Heart left ventricle (tissue), 13 donors: ENCODE measurements around the gene PHC3.

Experiments used
- POLR2A ChIP-seq, 2 donors: fragments of 450-650 bp; IDR thresholded peaks; one replicate each; pipeline ENCODE4 v1.6.1; 2017; ENCODE audit warnings: antibody characterized with exemption in 2 of 2, mild to moderate bottlenecking in 2 of 2, moderate library complexity in 2 of 2
- TF ChIP-seq, protein P1 (sequence below), 12 donors: fragments of 200-600 bp; sonication (generic) in 4 of 12; IDR thresholded peaks; one replicate each; pipeline versions ENCODE4 v1.5.0 to v1.8.0; 2018 to 2022; ENCODE audit warnings: antibody characterized with exemption in 12 of 12, mild to moderate bottlenecking in 5 of 12
- donor health status: ischemic (EF 13 %, LVEDD 7.1; RV severe dilation, severe dysfunction).
- donor health status: DM: no; HTN: yes; CAD: no.
- donor health status: DM: no; HTN: no; CAD: no.
- donor health status: ischemic (EF 25% LVEDD 6.9; RV normal size, moderate dysfunction).
- donor health status: ischemic (EF 25% LVEDD 5.7; RV mildly dilated, moderate dysfunction).
- donor health status: ischemic (EF 35%, LVEDD 5.7; RV mildly dilated, moderate dysfunction).
- donor health status: nonischemic (EF 11% LVEDD 7.7; RV severe dilation, severe dysfunction).
- donor health status: DM: yes; HTN: yes; CAD: no.
- donor health status: PGD.
- donor health status: ischemic (EF 29% LVEDD 5.4; RV normal size, mild dysfunction).
- donor health status: nonischemic (EF 23%, LVEDD 6.1; RV moderate dilation, normal function).

DNA sequence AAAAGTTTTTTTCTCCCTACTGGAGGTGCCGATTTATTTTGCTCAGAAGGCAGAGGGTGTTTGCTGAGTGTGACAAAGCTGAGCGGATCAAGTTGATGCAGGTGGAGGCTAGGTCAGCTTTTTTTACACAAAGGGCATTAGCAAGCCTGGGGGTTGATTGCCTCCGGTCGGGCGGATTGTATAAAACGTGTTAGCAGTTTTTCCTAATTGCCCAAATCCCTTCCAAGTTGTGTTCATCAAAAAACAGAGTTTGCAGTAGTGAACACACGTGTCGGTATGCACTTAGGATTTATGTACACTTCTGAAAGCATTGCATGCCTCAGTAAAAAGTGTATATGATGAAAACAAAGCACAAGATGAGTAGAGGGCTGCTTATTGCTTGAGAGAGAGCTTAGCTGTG is 141.1 kb downstream of the PHC3 start:
- TF ChIP-seq, protein P1, sequence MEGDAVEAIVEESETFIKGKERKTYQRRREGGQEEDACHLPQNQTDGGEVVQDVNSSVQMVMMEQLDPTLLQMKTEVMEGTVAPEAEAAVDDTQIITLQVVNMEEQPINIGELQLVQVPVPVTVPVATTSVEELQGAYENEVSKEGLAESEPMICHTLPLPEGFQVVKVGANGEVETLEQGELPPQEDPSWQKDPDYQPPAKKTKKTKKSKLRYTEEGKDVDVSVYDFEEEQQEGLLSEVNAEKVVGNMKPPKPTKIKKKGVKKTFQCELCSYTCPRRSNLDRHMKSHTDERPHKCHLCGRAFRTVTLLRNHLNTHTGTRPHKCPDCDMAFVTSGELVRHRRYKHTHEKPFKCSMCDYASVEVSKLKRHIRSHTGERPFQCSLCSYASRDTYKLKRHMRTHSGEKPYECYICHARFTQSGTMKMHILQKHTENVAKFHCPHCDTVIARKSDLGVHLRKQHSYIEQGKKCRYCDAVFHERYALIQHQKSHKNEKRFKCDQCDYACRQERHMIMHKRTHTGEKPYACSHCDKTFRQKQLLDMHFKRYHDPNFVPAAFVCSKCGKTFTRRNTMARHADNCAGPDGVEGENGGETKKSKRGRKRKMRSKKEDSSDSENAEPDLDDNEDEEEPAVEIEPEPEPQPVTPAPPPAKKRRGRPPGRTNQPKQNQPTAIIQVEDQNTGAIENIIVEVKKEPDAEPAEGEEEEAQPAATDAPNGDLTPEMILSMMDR (IDR thresholded peaks at IDR 0.05) = no peak
- TF ChIP-seq POLR2A (IDR thresholded peaks at IDR 0.05) = no peak
